DND-41 (cell line): ENCODE measurements around the gene GRM4.

ENCODE experiments used
- ATAC-seq: fragments of 200-7000 bp; cut with Tn5 transposase; 3 replicates; pipeline ENCODE4 v1.9.1; 2021; ENCODE audit warnings: low read depth; ENCODE audit not compliant: insufficient read depth
- DNase-seq: peaks from one replicate; pipeline ENCODE4 v3.0.0-alpha.2; 2020
- H2AFZ ChIP-seq: 2 replicates; pipeline ENCODE4 v1.6.0; 2012; ENCODE audit warnings: low read depth, low read length
- H3K27ac ChIP-seq: 2 replicates; pipeline ENCODE4 v1.5.1; 2012; ENCODE audit warnings: low read length, inconsistent platforms
- H3K27me3 ChIP-seq: fragments of 200-600 bp; sonication (generic); 2 replicates; pipeline ENCODE4 v1.6.0; 2012; ENCODE audit warnings: low read length, mild to moderate bottlenecking, inconsistent platforms; ENCODE audit not compliant: insufficient read depth, poor library complexity
- H3K36me3 ChIP-seq: 2 replicates; pipeline ENCODE4 v1.5.1; 2012; ENCODE audit warnings: low read length, inconsistent platforms; ENCODE audit not compliant: insufficient read depth
- H3K4me1 ChIP-seq: 2 replicates; pipeline ENCODE4 v1.5.1; 2012; ENCODE audit warnings: mild to moderate bottlenecking, low read length; ENCODE audit not compliant: insufficient read depth
- H3K4me2 ChIP-seq: 2 replicates; pipeline ENCODE4 v1.6.0; 2012; ENCODE audit warnings: mild to moderate bottlenecking, moderate library complexity, low read length, inconsistent platforms; ENCODE audit not compliant: insufficient read depth
- H3K4me3 ChIP-seq, 2 experiments: fragments of 200-600 bp in 1 of 2; shearing (Covaris generic) in 1 of 2; 2 replicates each; pipeline ENCODE4 v1.5.1; 2012 to 2016; ENCODE audit warnings: inconsistent platforms in 2 of 2, low read length in 2 of 2, mild to moderate bottlenecking in 2 of 2, low read depth in 1 of 2, moderate library complexity in 1 of 2
- H3K79me2 ChIP-seq: 2 replicates; pipeline ENCODE4 v1.6.0; 2012; ENCODE audit warnings: low read length, inconsistent platforms; ENCODE audit not compliant: insufficient read depth
- H3K9ac ChIP-seq: 2 replicates; pipeline ENCODE4 v1.6.0; 2012; ENCODE audit warnings: low read depth, mild to moderate bottlenecking, inconsistent platforms, low read length, moderate library complexity
- H3K9me3 ChIP-seq: 2 replicates; pipeline ENCODE4 v1.5.1; 2012; ENCODE audit warnings: low read length, moderate library complexity, mild to moderate bottlenecking, inconsistent platforms; ENCODE audit not compliant: insufficient read depth, severe bottlenecking
- H4K20me1 ChIP-seq: 2 replicates; pipeline ENCODE4 v1.6.0; 2012; ENCODE audit warnings: low read length; ENCODE audit not compliant: insufficient read depth
- EZH2 ChIP-seq: IDR thresholded peaks from 3 replicates; pipeline ENCODE4 v1.6.1; 2012; ENCODE audit warnings: borderline replicate concordance, low read depth, mild to moderate bottlenecking, moderate library complexity, low read length, inconsistent platforms; ENCODE audit not compliant: severe bottlenecking
- TF ChIP-seq, protein P1 (sequence below): IDR thresholded peaks from 2 replicates; pipeline ENCODE4 v1.5.1; 2012; ENCODE audit warnings: borderline replicate concordance, low read length, moderate library complexity, mild to moderate bottlenecking; ENCODE audit not compliant: poor library complexity, severe bottlenecking; ENCODE audit errors: extremely low read depth

The GRM4 gene

GRCh38 chr6:34181908-34182307, 36.0 kb upstream of the GRM4 start:
- no peak overlapping the region for H2AFZ ChIP-seq
- no peak for DNase-seq
- peaks cover 24% of the 10 kb centered on the region for H3K4me1 ChIP-seq
- no peaks in the 10 kb centered on the region for H3K36me3 ChIP-seq
- H3K4me3 ChIP-seq: no peak overlapping the region
- no peak overlapping the region for H3K27ac ChIP-seq
- H3K79me2 ChIP-seq: no peaks in the 10 kb centered on the region
- no peaks in the 10 kb centered on the region for H3K27me3 ChIP-seq
- no peak overlapping the region for H3K4me2 ChIP-seq
- H3K9ac ChIP-seq: no peak overlapping the region
- H3K9me3 ChIP-seq: peaks cover 5% of the 10 kb centered on the region
- no peak for TF ChIP-seq EZH2
- TF ChIP-seq, protein P1, sequence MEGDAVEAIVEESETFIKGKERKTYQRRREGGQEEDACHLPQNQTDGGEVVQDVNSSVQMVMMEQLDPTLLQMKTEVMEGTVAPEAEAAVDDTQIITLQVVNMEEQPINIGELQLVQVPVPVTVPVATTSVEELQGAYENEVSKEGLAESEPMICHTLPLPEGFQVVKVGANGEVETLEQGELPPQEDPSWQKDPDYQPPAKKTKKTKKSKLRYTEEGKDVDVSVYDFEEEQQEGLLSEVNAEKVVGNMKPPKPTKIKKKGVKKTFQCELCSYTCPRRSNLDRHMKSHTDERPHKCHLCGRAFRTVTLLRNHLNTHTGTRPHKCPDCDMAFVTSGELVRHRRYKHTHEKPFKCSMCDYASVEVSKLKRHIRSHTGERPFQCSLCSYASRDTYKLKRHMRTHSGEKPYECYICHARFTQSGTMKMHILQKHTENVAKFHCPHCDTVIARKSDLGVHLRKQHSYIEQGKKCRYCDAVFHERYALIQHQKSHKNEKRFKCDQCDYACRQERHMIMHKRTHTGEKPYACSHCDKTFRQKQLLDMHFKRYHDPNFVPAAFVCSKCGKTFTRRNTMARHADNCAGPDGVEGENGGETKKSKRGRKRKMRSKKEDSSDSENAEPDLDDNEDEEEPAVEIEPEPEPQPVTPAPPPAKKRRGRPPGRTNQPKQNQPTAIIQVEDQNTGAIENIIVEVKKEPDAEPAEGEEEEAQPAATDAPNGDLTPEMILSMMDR: no peak
- no peak for ATAC-seq
- H4K20me1 ChIP-seq: no peaks in the 10 kb centered on the region

DNA sequence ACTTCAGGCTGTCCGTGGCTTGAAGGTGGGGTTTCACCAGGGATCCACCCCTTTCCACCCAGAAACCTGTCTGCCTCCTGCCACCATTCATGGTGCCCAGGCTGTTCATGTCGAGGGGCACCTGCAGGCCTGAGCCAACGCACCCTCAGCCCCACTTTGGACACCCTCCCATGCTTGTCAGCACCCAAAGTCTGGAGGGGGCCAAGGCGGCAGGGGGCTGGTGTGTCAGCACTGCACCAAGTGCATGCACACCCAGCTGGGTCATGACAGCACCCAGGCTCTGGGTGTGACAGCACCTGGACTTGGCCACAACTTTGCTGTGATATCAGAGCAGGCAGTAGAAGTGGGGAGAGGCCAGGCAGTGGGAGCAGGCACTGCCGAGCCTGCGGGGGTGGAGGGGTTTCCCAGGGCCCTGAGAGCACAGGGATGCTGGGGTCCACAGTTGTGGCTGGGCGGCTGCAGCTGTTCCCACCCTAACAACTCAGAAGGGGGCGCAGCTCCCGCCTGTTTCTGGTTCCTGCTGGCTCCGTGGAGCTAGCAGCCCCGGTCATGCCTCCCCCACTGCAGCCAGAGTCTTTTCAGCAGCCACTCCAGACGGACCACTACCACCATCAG, 33.3 kb upstream of the GRM4 start:
- H3K4me3 ChIP-seq: no peak overlapping the region
- TF ChIP-seq EZH2: no peak
- TF ChIP-seq, protein P1: no peak
- ATAC-seq (no peak), DNase-seq (no peak)
- no peak overlapping the region for H3K4me2 ChIP-seq
- H4K20me1 ChIP-seq: no peaks in the 10 kb centered on the region
- no peak overlapping the region for H2AFZ ChIP-seq
- no peak overlapping the region for H3K27ac ChIP-seq
- H3K4me1 ChIP-seq: peaks cover 24% of the 10 kb centered on the region
- no peaks in the 10 kb centered on the region for H3K79me2 ChIP-seq
- no peak overlapping the region for H3K9ac ChIP-seq
- peaks cover 1% of the 10 kb centered on the region for H3K27me3 ChIP-seq
- peaks cover 5% of the 10 kb centered on the region for H3K9me3 ChIP-seq
- no peaks in the 10 kb centered on the region for H3K36me3 ChIP-seq

DNA sequence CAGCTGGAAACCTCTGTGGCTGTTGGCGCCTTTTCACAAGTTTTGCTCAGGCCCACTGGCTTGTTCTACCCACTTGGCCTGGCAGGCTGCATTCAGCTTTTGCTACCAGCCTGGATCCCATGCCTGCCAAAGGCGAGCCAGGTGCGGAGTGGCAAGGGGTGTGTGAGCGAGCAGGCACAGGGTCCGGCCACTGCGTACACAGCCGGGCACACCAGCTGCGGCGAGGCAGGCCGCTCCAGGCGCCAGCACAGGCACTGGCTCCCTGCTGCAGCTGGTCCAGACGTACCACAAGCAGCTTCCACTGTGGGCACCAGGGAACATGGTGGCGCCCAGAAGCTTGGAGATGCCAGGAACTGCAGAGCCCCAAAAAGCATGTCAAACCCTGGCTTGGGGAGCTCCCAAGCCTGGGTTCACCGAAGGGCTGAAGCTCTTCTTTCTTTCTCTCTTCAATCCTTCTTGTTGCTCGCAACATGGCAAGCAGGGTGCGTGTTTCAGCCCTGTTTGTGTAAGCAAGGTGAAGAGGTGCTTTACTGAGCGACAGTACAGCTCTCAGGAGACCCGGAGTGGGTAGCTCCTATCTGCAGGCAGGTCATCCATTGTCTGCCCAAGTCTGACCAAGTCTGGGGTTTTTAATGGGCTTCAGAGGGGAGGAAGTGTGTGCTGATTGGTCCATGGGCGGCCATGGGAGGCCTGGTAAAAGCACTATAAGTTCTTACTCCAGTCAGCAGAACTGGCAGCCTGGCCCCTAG, 32.6 kb upstream of the GRM4 start:
- H3K36me3 ChIP-seq: no peaks in the 10 kb centered on the region
- H3K4me1 ChIP-seq: peaks cover 20% of the 10 kb centered on the region
- no peak for ATAC-seq
- DNase-seq: no peak
- H3K79me2 ChIP-seq: no peaks in the 10 kb centered on the region
- TF ChIP-seq, protein P1: no peak
- TF ChIP-seq EZH2: no peak
- no peak overlapping the region for H3K4me2 ChIP-seq
- no peak overlapping the region for H3K9ac ChIP-seq
- no peak overlapping the region for H2AFZ ChIP-seq
- H3K27ac ChIP-seq: no peak overlapping the region
- H3K9me3 ChIP-seq: peaks cover 4% of the 10 kb centered on the region
- H3K27me3 ChIP-seq: peaks cover 2% of the 10 kb centered on the region
- H4K20me1 ChIP-seq: no peaks in the 10 kb centered on the region
- no peak overlapping the region for H3K4me3 ChIP-seq
